Bronchial epithelial cell (primary cell): ENCODE measurements around the gene MAPK8IP2. TPM values are rescaled to one million over a fixed set of nuclear protein-coding genes. Genes with fewer than 3 reads are reported as not detected.

Experiments
- DNase-seq: peaks from one replicate; pipeline ENCODE4 v3.0.0-alpha.2; 2010; ENCODE audit warnings: low read depth
- FAIRE-seq: peaks from 2 replicates; lab custom pipeline; 2011; peaks lifted over from hg19 to GRCh38; lab: Jason Lieb, UNC
- H3K27me3 ChIP-seq: 2 replicates; pipeline ENCODE4 v1.5.1; 2011; ENCODE audit warnings: low read length; ENCODE audit not compliant: control insufficient read depth, insufficient read depth
- H3K36me3 ChIP-seq: 2 replicates; pipeline ENCODE4 v1.5.1; 2011; ENCODE audit warnings: low read length; ENCODE audit not compliant: control insufficient read depth, insufficient read depth
- H3K4me3 ChIP-seq: 2 replicates; pipeline ENCODE4 v1.5.1; 2011; ENCODE audit warnings: mild to moderate bottlenecking, low read depth, low read length, control low read depth
- total RNA-seq: library from RNA; depleted of rRNA; stranded (reverse); fragments of >200 nt; gene quantifications from 2 replicates; pipeline ENCODE4 v1.2.1, GENCODE V29; 2014
- TF ChIP-seq, protein P1 (sequence below): IDR thresholded peaks from 2 replicates; pipeline ENCODE4 v1.5.1; 2011; ENCODE audit warnings: mild to moderate bottlenecking, moderate library complexity, low read length, control low read depth, inconsistent platforms; ENCODE audit not compliant: insufficient read depth, severe bottlenecking

MAPK8IP2 gene
- total RNA-seq, 1 donor from 2014 or later: 0.53 TPM

DNA sequence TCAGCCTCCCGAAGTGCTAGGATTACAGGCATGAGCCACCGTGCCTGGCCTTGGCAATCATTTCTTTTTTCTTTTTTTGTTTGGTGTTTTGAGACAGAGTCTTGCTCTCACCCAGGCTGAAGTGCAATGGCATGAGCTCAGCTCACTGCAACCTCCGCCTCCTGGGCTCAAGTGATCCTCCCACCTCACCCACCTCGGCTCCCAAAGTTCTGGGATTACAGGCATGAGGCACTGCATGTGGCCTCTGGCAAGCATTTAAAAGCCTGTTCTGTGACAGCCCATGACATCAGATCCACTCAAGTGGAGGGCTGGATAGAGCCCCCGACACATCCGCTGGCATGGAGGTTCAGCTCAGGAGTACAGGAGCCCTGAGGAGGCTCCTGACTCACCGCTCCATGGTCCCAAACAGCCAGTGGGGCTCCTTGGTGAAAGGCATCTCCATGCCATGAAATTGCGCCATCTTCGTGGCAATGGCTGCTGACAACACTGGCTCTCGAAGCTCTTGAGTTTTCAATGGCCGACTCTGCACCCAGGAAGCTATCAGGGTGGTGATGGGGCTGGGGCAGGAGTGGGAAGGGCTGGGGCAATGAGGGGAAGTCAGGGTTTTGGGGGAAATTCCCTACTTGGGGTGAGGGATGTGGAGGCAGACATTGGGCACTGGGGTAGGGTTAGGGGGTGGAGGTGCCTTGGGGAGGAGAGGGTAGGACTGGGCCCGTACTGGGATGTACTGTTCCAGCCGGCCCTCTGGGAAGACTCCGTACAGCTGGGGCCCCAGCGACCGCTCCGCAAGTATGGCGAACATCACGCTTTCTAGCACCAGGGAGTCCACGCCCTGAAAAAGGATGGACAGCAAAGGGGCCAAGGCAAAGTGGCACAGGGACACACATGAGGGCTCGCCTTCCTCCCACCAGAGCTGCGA lies 19.3 kb upstream of the MAPK8IP2 start:
- no peaks in the 10 kb centered on the region for H3K27me3 ChIP-seq
- DNase-seq: no peak
- TF ChIP-seq, protein P1, sequence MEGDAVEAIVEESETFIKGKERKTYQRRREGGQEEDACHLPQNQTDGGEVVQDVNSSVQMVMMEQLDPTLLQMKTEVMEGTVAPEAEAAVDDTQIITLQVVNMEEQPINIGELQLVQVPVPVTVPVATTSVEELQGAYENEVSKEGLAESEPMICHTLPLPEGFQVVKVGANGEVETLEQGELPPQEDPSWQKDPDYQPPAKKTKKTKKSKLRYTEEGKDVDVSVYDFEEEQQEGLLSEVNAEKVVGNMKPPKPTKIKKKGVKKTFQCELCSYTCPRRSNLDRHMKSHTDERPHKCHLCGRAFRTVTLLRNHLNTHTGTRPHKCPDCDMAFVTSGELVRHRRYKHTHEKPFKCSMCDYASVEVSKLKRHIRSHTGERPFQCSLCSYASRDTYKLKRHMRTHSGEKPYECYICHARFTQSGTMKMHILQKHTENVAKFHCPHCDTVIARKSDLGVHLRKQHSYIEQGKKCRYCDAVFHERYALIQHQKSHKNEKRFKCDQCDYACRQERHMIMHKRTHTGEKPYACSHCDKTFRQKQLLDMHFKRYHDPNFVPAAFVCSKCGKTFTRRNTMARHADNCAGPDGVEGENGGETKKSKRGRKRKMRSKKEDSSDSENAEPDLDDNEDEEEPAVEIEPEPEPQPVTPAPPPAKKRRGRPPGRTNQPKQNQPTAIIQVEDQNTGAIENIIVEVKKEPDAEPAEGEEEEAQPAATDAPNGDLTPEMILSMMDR: no peak
- peaks cover 13% of the 10 kb centered on the region for H3K36me3 ChIP-seq
- H3K4me3 ChIP-seq: peak overlapping the region; percentile 82
- FAIRE-seq: no peak

DNA sequence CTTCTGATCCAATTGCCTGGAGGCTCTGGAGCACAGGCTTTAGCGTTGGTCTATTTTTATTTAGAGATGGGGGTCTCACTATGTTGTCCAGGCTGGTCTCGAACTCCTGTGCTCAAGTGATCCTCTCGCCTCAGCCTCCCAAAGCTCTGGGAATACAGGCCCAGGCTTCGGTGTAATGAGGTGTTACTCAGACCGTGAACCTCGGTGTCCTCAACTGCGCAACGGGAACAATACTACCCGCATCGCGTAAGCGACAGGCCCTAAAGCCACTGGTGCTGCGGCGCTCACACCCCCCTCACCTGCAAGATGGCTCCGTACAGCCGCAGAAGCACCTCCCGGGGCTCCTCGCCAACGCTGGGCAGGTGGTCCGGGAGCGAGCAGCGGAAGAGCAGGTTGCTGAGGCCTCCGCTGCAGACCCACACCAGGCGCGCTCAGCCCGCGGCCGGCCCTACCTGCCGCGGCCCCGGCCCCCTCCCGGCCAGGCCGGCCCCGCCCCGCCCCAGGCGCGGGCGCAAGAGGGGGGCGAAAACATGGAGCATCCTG lies 18.6 kb upstream of the MAPK8IP2 start:
- TF ChIP-seq, protein P1: no peak
- Histone ChIP-seq H3K36me3 (peaks cover 13% of the 10 kb centered on the region), H3K27me3 (no peaks in the 10 kb centered on the region), H3K4me3 (peak overlapping the region; percentile 82)
- FAIRE-seq (no peak), DNase-seq (peak; percentile 12)

DNA sequence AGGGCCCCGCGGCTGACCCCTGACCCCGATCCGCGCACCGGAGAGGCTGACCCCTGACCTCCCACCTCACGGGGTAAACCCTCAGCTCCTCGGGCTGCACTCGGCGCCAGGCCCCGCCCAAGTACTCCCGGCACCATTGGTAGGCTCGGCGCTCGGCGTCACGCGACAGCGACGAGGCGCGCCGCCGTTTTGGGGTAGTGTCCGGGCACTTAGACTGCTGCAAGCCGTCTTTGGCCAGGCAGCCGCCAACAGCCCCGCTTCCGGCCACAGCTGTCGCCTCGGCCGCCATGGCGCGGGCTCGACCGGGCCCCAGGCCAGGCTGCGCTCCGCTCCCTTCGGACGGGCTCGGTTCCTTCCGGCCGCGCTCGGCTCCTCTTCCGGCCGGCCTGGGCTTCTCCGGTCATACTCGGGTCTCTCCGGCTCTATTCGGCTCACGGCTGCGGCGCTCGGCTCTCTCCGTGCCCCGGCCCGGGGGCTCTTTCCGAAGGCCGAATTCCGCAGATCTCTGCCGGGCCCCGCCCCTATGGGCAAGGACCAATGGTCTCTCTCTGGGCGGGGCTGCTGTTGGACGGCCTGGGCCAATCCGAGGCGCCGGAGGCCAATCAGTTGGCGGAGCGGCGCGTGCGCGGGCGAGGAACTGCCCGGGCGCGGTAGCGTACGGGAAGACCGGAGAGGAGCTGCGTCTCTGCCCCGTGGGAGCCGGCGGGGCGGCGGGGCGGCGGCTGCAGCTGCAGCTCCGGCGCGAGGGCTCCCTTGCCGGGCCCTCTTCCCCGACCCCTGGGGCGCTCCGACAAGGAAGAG lies 17.9 kb upstream of the MAPK8IP2 start, which contains the start of gene CHKB:
CHKB (minus strand) TSS at position 357 of the 801 bp plus-strand sequence; CDS start at position 289, 68 bp downstream.
- TF ChIP-seq, protein P1: no peak
- FAIRE-seq (no peak), DNase-seq (peak; percentile 90)
- H3K4me3 ChIP-seq: peak within 1 kb of the TSS; percentile 82
- no peaks in the 10 kb centered on the region for H3K27me3 ChIP-seq
- peaks cover 13% of the 10 kb centered on the region for H3K36me3 ChIP-seq

DNA sequence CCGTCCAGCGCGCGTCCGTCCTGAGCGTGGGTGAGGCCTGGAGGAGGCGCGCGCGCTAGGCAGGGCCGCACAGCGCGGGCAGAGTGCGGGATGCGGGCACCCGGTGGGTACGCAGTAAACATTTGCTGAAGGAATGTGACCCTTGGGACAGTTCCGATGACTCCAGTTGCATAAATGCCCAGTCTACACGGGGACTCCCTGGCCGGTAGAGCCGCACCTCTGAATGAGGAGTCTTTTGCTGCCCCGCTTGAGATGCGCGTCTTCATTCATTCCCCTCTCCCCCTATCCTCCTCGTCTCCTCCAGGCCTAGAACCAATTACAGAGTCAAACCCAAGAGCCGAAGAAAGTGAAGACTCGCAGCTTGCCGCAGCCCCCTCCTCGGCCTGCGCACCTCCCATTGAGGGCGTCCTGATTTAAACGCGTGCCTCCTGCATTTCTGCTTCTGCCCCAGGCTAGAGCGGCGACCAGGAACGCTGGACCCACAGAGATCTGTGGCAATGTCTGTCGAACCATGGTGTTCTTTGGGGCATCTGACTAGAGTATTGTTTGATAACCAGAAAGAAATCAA lies 17.2 kb upstream of the MAPK8IP2 start:
- H3K27me3 ChIP-seq: no peaks in the 10 kb centered on the region
- TF ChIP-seq, protein P1: no peak
- H3K36me3 ChIP-seq: peaks cover 13% of the 10 kb centered on the region
- FAIRE-seq: no peak
- H3K4me3 ChIP-seq: peak overlapping the region; percentile 82
- DNase-seq: no peak
